NOMO-1 treated with DMSO at 0.1 percent for 48 hours (cell line): ENCODE data around the gene NEDD1.

ENCODE experiments used
- DNase-seq: peaks from one replicate; lab custom pipeline; 2025; ENCODE audit not compliant: unreplicated experiment; lab: John Stamatoyannopoulos, UW

NEDD1 gene

GRCh38 chr12:96906849-96907670 is at the start of gene NEDD1:
NEDD1 (plus strand) TSS chr12:96907257; CDS start chr12:96909760, 2,503 bp downstream.
- peak; percentile 58 for DNase-seq

GRCh38 chr12:96858162-96858561 is 48.9 kb upstream of the NEDD1 start:
- no peak for DNase-seq

GRCh38 chr12:96861656-96862055 is 45.4 kb upstream of the NEDD1 start:
- no peak for DNase-seq

GRCh38 chr12:96862326-96862725 is 44.7 kb upstream of the NEDD1 start:
- no peak for DNase-seq

- no peak for DNase-seq
Measured at GRCh38 chr12:96864335-96864734, 42.7 kb upstream of the NEDD1 start.

GRCh38 chr12:96866801-96867590 is 40.1 kb upstream of the NEDD1 start:
- no peak for DNase-seq

GRCh38 chr12:96870946-96871345 is 36.1 kb upstream of the NEDD1 start:
- no peak for DNase-seq

- DNase-seq, result no peak
Measured at GRCh38 chr12:96872961-96873360, 34.1 kb upstream of the NEDD1 start.

GRCh38 chr12:96874211-96874610 is 32.8 kb upstream of the NEDD1 start:
- no peak for DNase-seq

- no peak for DNase-seq
Measured at GRCh38 chr12:96876966-96877365, 30.1 kb upstream of the NEDD1 start.

- DNase-seq, result no peak
Measured at GRCh38 chr12:96878704-96879103, 28.4 kb upstream of the NEDD1 start.

- no peak for DNase-seq
Measured at GRCh38 chr12:96879301-96879700, 27.8 kb upstream of the NEDD1 start.

GRCh38 chr12:96880220-96880619 is 26.8 kb upstream of the NEDD1 start:
- DNase-seq, result no peak

- no peak for DNase-seq
Measured at GRCh38 chr12:96881608-96882007, 25.4 kb upstream of the NEDD1 start.

GRCh38 chr12:96882862-96883261 is 24.2 kb upstream of the NEDD1 start:
- DNase-seq, result no peak

GRCh38 chr12:96883571-96883970 is 23.5 kb upstream of the NEDD1 start:
- DNase-seq, result no peak

- DNase-seq, result no peak
Measured at GRCh38 chr12:96886998-96887677, 19.9 kb upstream of the NEDD1 start.

GRCh38 chr12:96889273-96889933 is 17.7 kb upstream of the NEDD1 start:
- DNase-seq, result no peak

GRCh38 chr12:96890331-96890730 is 16.7 kb upstream of the NEDD1 start:
- DNase-seq, result no peak

- no peak for DNase-seq
Measured at GRCh38 chr12:96892104-96892503, 15.0 kb upstream of the NEDD1 start.

GRCh38 chr12:96897421-96897820 is 9.6 kb upstream of the NEDD1 start:
- DNase-seq, result no peak
